Caco-2 (cell line): ENCODE data around the gene EVL. TPM values are rescaled to one million over a fixed set of nuclear protein-coding genes. Genes with fewer than 3 reads are reported as not detected.

Source experiments
- BruUV-seq: library from RNA; stranded (reverse); fragments of 400-500 nt; replicated peaks from 2 replicates; lab custom pipeline; 2021; lab: Mats Ljungman, UMichigan
- CTCF ChIA-PET: fragments of 300-600 bp; sonication (Branson Sonifier 250); formaldehyde crosslinking; loops from one replicate; lab custom pipeline; 2022; ENCODE audit warnings: antibody characterized with exemption; lab: Charles Lee
- POLR2A ChIA-PET: fragments of 300-600 bp; sonication (Branson Sonifier 250); formaldehyde crosslinking; loops from one replicate; lab custom pipeline; 2022; ENCODE audit warnings: antibody characterized with exemption; lab: Charles Lee
- DNase-seq, 2 experiments: peaks; one replicate each; pipeline versions ENCODE4 v3.0.0 to v3.0.0-alpha.2; 2020 to 2022
- H3K27me3 ChIP-seq: replicated peaks from 2 replicates; pipeline ENCODE4 v1.6.0; 2011; ENCODE audit warnings: low read length; ENCODE audit not compliant: control insufficient read depth, insufficient read depth
- H3K36me3 ChIP-seq: 2 replicates; pipeline ENCODE4 v1.5.1; 2011; ENCODE audit warnings: low read length; ENCODE audit not compliant: control insufficient read depth, insufficient read depth
- H3K4me1 ChIP-seq: fragments of 250-450 bp; sonication (Bioruptor Pico); 2 replicates; pipeline ENCODE4 v1.5.1; 2020; ENCODE audit warnings: mild to moderate bottlenecking
- H3K4me3 ChIP-seq: 2 replicates; pipeline ENCODE4 v1.5.1; 2011; ENCODE audit warnings: low read depth, mild to moderate bottlenecking, control low read depth, low read length
- H3K9me3 ChIP-seq: fragments of 250-450 bp; sonication (Bioruptor Pico); 2 replicates; pipeline ENCODE4 v1.5.1; 2020; ENCODE audit warnings: mild to moderate bottlenecking, moderate library complexity
- H3K27ac Mint-ChIP-seq: one replicate; pipeline ENCODE4 v1.8.0; 2022; ENCODE audit warnings: mixed read lengths; ENCODE audit not compliant: unreplicated experiment
- H3K27me3 Mint-ChIP-seq: one replicate; pipeline ENCODE4 v1.8.0; 2022; ENCODE audit warnings: mixed read lengths; ENCODE audit not compliant: insufficient read depth, unreplicated experiment
- H3K36me3 Mint-ChIP-seq: one replicate; pipeline ENCODE4 v1.8.0; 2022; ENCODE audit warnings: mild to moderate bottlenecking, mixed read lengths; ENCODE audit not compliant: insufficient read depth, unreplicated experiment
- H3K4me1 Mint-ChIP-seq: one replicate; pipeline ENCODE4 v1.8.0; 2022; ENCODE audit warnings: low read depth, mixed read lengths; ENCODE audit not compliant: unreplicated experiment
- H3K4me3 Mint-ChIP-seq: one replicate; pipeline ENCODE4 v1.8.0; 2022; ENCODE audit warnings: mild to moderate bottlenecking, moderate library complexity, mixed read lengths; ENCODE audit not compliant: unreplicated experiment
- H3K9me3 Mint-ChIP-seq: one replicate; pipeline ENCODE4 v1.8.0; 2022; ENCODE audit warnings: mixed read lengths; ENCODE audit not compliant: unreplicated experiment
- CTCF ChIP-seq, 2 experiments: fragments of 200-600 bp in 1 of 2; IDR thresholded peaks; 1 replicate in 1 of 2; 2 replicates in 1 of 2; pipeline versions ENCODE4 v1.5.1 to v1.8.0; 2011 to 2022; ENCODE audit warnings: antibody characterized with exemption in 1 of 2, control low read depth in 1 of 2, inconsistent platforms in 1 of 2, low read depth in 1 of 2, low read length in 1 of 2, mild to moderate bottlenecking in 1 of 2, moderate library complexity in 1 of 2; ENCODE audit not compliant: insufficient read depth in 1 of 2, severe bottlenecking in 1 of 2, unreplicated experiment in 1 of 2
- intact Hi-C: fragments of 100-400 bp; cut with micrococcal nuclease; formaldehyde crosslinking; loops from one replicate; pipeline ENCODE4 v1.10.0; 2022; ENCODE audit not compliant: unreplicated experiment
- total RNA-seq: library from RNA; stranded (reverse); gene quantifications from 2 replicates; pipeline ENCODE4 v1.2.3, GENCODE V29; 2022

Gene EVL
- total RNA-seq, 1 experiment from 2014 or later = 14.2 TPM

- intact Hi-C loops = no loop called here
- Histone ChIP-seq H3K4me1 (no peaks in the 10 kb centered on the region), H3K9me3 (no peaks in the 10 kb centered on the region), H3K36me3 (no peaks in the 10 kb centered on the region), H3K4me3 (no peak overlapping the region), H3K27me3 (no peaks in the 10 kb centered on the region)
- no TSS peak for BruUV-seq
- no peaks in the 10 kb centered on the region for H3K36me3 Mint-ChIP-seq
- DNase-seq = peak in 1 of 2 experiments; percentile 25
- CTCF ChIA-PET = interaction anchor here (1.0 kb wide), 1 partner anchor 29 kb away, joined by 3 read pairs; no protein-coding TSS in a partner anchor
- no peaks in the 10 kb centered on the region for H3K9me3 Mint-ChIP-seq
- no peaks in the 10 kb centered on the region for H3K27me3 Mint-ChIP-seq
- H3K4me1 Mint-ChIP-seq = no peaks in the 10 kb centered on the region
- POLR2A ChIA-PET = interaction anchor here (0.6 kb wide), 1 partner anchor 21 kb away, joined by 3 read pairs; no protein-coding TSS in a partner anchor
- no peak overlapping the region for H3K4me3 Mint-ChIP-seq
- no peak for TF ChIP-seq CTCF (IDR thresholded peaks at IDR 0.05; ENCODE audit: insufficient read depth in 1 of 2, low read depth in 1 of 2, low read length in 1 of 2, severe bottlenecking in 1 of 2, unreplicated experiment in 1 of 2)
- no peak overlapping the region for H3K27ac Mint-ChIP-seq
Measured at GRCh38 chr14:100078997-100079725, 13.9 kb downstream of the EVL start.

- no peaks in the 10 kb centered on the region for H3K36me3 ChIP-seq
- ChIA-PET CTCF (no interaction called here), POLR2A (no interaction called here)
- TF ChIP-seq CTCF (IDR thresholded peaks at IDR 0.05; ENCODE audit: insufficient read depth in 1 of 2, low read depth in 1 of 2, low read length in 1 of 2, severe bottlenecking in 1 of 2, unreplicated experiment in 1 of 2) = no peak
- H3K9me3 ChIP-seq = no peaks in the 10 kb centered on the region
- no TSS peak for BruUV-seq
- H3K4me1 ChIP-seq = no peaks in the 10 kb centered on the region
- Mint-ChIP-seq H3K27ac (no peak overlapping the region), H3K4me3 (no peak overlapping the region), H3K36me3 (no peaks in the 10 kb centered on the region), H3K4me1 (no peaks in the 10 kb centered on the region), H3K9me3 (no peaks in the 10 kb centered on the region), H3K27me3 (no peaks in the 10 kb centered on the region)
- no peak for DNase-seq
- intact Hi-C loops = no loop called here
- H3K27me3 ChIP-seq = no peaks in the 10 kb centered on the region
- H3K4me3 ChIP-seq = no peak overlapping the region
Measured at GRCh38 chr14:100079726-100080005, 14.4 kb downstream of the EVL start.

GRCh38 chr14:100080206-100080605 lies 15.0 kb downstream of the EVL start:
- no peaks in the 10 kb centered on the region for H3K36me3 ChIP-seq
- no peaks in the 10 kb centered on the region for H3K4me1 ChIP-seq
- no peaks in the 10 kb centered on the region for H3K9me3 ChIP-seq
- no peaks in the 10 kb centered on the region for H3K4me1 Mint-ChIP-seq
- CTCF ChIA-PET = no interaction called here
- H3K27me3 ChIP-seq = no peaks in the 10 kb centered on the region
- intact Hi-C loops = no loop called here
- BruUV-seq = no TSS peak
- no peaks in the 10 kb centered on the region for H3K36me3 Mint-ChIP-seq
- TF ChIP-seq CTCF (IDR thresholded peaks at IDR 0.05; ENCODE audit: insufficient read depth in 1 of 2, low read depth in 1 of 2, low read length in 1 of 2, severe bottlenecking in 1 of 2, unreplicated experiment in 1 of 2) = no peak
- H3K27ac Mint-ChIP-seq = no peak overlapping the region
- POLR2A ChIA-PET = no interaction called here
- no peak overlapping the region for H3K4me3 Mint-ChIP-seq
- no peaks in the 10 kb centered on the region for H3K9me3 Mint-ChIP-seq
- no peaks in the 10 kb centered on the region for H3K27me3 Mint-ChIP-seq
- no peak for DNase-seq
- no peak overlapping the region for H3K4me3 ChIP-seq
